Esophagus (tissue), 2 donors: ENCODE results near the gene S100A8. TPM values are rescaled to one million over a fixed set of nuclear protein-coding genes. Genes with fewer than 3 reads are reported as not detected.

Experiments used
- H3K27ac ChIP-seq, 2 donors: one replicate each; pipeline ENCODE4 v1.5.1; 2013; ENCODE audit warnings: low read depth in 2 of 2, mild to moderate bottlenecking in 2 of 2, inconsistent platforms in 1 of 2, low read length in 1 of 2, moderate library complexity in 1 of 2
- H3K27me3 ChIP-seq, 2 donors: one replicate each; pipeline ENCODE4 v1.6.1; 2013; ENCODE audit warnings: low read length in 2 of 2, control low read depth in 1 of 2, mild to moderate bottlenecking in 1 of 2; ENCODE audit not compliant: insufficient read depth in 2 of 2, control insufficient read depth in 1 of 2
- H3K36me3 ChIP-seq, 2 donors: one replicate each; pipeline ENCODE4 v1.6.1; 2013; ENCODE audit warnings: low read length in 1 of 2; ENCODE audit not compliant: control insufficient read depth in 2 of 2, insufficient read depth in 2 of 2
- H3K4me1 ChIP-seq, 2 donors: one replicate each; pipeline ENCODE4 v1.6.1; 2013; ENCODE audit warnings: low read length in 1 of 2; ENCODE audit not compliant: control insufficient read depth in 2 of 2, insufficient read depth in 2 of 2
- H3K4me3 ChIP-seq, 2 donors: one replicate each; pipeline ENCODE4 v1.5.1; 2013; ENCODE audit warnings: low read length in 2 of 2, mild to moderate bottlenecking in 2 of 2, low read depth in 1 of 2, moderate library complexity in 1 of 2
- H3K9me3 ChIP-seq, 2 donors: one replicate each; pipeline ENCODE4 v1.6.1; 2013; ENCODE audit warnings: mild to moderate bottlenecking in 2 of 2, low read depth in 1 of 2, low read length in 1 of 2, moderate library complexity in 1 of 2; ENCODE audit not compliant: control insufficient read depth in 2 of 2, insufficient read depth in 1 of 2
- WGBS, 2 donors: extraction: QIAGEN DNeasy Blood & Tissue Kit; methylation state at CpG; one replicate each; pipeline ENCODE4 v1.1.7; 2013; 5-methylcytosine and 5-hydroxymethylcytosine counted together
- polyA plus RNA-seq, 2 donors: library from polyadenylated mRNA; stranded (reverse); fragments of 200-250 nt; gene quantifications; one replicate each; pipeline ENCODE4 v1.2.3, GENCODE V29; 2013
- donor health status: healthy with polysubstance abuse.
- donor health status: Bipolar disorder and iron deficiency.

The S100A8 gene
- polyA plus RNA-seq, 2 donors, result 44,360 to 65,887 TPM

DNA sequence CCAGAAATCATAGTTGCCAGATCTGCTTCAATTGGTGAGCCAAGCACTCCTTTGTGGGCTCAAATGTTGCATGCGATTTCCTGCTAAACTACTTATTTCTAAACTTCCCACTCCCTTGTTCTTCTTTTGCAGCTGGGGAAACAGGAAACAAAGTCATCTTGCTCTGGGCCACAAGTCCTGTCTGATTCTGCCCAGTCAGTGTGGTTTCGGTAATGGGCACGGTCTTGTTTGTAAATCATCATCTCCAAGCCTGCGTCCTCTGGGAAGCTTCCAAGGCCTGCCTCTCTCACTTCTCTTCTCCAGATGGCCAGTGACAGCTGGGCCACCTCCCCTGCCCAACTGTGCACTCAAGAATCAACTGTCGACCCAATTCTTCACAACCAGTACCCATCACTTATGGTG, 4.4 kb downstream of the S100A8 start:
- 31 to 45% methylated on average over 5 of the region's 5 CpGs for WGBS, 2 donors
- Histone ChIP-seq H3K27ac (peak overlapping the region; percentile 80 to 90), H3K4me1 (peaks cover 0 to 11% of the 10 kb centered on the region in 2 donors), H3K4me3 (no peak overlapping the region), H3K36me3 (no peaks in the 10 kb centered on the region), H3K27me3 (no peaks in the 10 kb centered on the region), H3K9me3 (no peaks in the 10 kb centered on the region)

- Histone ChIP-seq H3K9me3 (peaks cover 0 to 3% of the 10 kb centered on the region in 2 donors), H3K36me3 (no peaks in the 10 kb centered on the region), H3K4me1 (peaks cover 0 to 8% of the 10 kb centered on the region in 2 donors), H3K4me3 (no peak overlapping the region), H3K27ac (peak overlapping the region; percentile 86 to 95), H3K27me3 (no peaks in the 10 kb centered on the region)
- 62 to 70% methylated on average over 4 of the region's 4 CpGs for WGBS, 2 donors
These were observed 5.8 kb downstream of the S100A8 start for GRCh38 chr1:153384958-153385580.

DNA sequence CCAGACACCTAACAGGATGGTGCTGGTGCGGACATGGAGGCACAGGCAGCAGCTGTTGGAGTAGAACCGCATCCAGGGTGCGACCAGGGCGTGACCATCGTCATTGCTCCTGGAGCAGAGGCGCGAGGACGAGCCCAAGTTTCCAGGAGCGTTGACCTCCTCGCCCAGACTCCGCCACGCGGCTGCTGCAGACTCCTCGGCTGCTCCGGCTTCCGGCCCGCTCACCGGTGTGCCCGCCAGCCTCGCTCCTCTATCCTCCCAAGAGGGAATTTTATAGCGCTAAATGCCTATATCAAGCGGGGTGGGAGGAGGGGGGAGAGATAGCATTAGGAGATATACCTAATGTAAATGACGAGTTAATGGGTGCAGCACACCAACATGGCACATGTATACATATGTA, 10.2 kb downstream of the S100A8 start:
- no peak overlapping the region for H3K27ac ChIP-seq
- H3K4me3 ChIP-seq, result no peak overlapping the region
- no peaks in the 10 kb centered on the region for H3K36me3 ChIP-seq
- peaks cover 0 to 12% of the 10 kb centered on the region in 2 donors for H3K4me1 ChIP-seq
- 89 to 93% methylated on average over 23 of the region's 23 CpGs for WGBS, 2 donors
- H3K27me3 ChIP-seq, result no peaks in the 10 kb centered on the region
- H3K9me3 ChIP-seq, result peaks cover 0 to 3% of the 10 kb centered on the region in 2 donors

DNA sequence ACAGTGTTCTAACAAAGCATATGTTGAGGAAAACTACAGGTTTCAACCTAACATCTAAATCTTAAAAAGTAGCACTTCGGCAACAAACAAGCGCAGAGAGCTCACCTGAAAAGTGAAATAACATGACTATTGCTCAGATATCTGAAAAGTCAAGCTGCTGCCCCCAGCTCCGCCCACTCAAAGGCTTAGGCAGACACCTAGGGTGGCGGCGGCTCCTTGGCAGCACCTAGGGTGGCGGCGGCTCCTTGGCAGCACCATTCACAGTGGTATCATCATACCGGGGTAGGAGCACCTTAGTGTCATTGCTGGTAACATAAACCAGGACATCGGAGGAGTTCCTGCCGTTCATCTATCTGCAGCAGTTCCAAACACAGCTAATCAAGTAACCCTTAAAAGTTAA, 11.3 kb downstream of the S100A8 start:
- 77 to 83% methylated on average over 10 of the region's 10 CpGs for WGBS, 2 donors
- Histone ChIP-seq H3K27ac (peak overlapping the region in 1 of 2 donors; percentile 14), H3K36me3 (no peaks in the 10 kb centered on the region), H3K9me3 (peaks cover 0 to 3% of the 10 kb centered on the region in 2 donors), H3K4me1 (peaks cover 0 to 10% of the 10 kb centered on the region in 2 donors), H3K4me3 (no peak overlapping the region), H3K27me3 (no peaks in the 10 kb centered on the region)

GRCh38 chr1:153375511-153375910, 15.4 kb downstream of the S100A8 start, which contains the start of gene S100A12:
Gene S100A12 (minus strand): TSS chr1:153375621. CDS start chr1:153374592, 1,029 bp downstream.
- 64 to 73% methylated on average over 1 of the region's 1 CpG for whole genome bisulfite sequencing, 2 donors
- Histone ChIP-seq H3K4me3 (no peak within 1 kb of the TSS), H3K27ac (peak within 1 kb of the TSS; percentile 85 to 93), H3K36me3 (no peaks in the 10 kb centered on the region), H3K4me1 (peaks cover 0 to 10% of the 10 kb centered on the region in 2 donors), H3K9me3 (peaks cover 0 to under 1% of the 10 kb centered on the region in 2 donors), H3K27me3 (no peaks in the 10 kb centered on the region)

- Histone ChIP-seq H3K9me3 (no peaks in the 10 kb centered on the region), H3K4me1 (peaks cover 0 to 7% of the 10 kb centered on the region in 2 donors), H3K27ac (peak overlapping the region; percentile 65 to 91), H3K36me3 (no peaks in the 10 kb centered on the region), H3K4me3 (no peak overlapping the region), H3K27me3 (no peaks in the 10 kb centered on the region)
- 41 to 60% methylated on average over 2 of the region's 2 CpGs for WGBS, 2 donors
These were observed 16.8 kb downstream of the S100A8 start for GRCh38 chr1:153374071-153374470.

- no peaks in the 10 kb centered on the region for H3K27me3 ChIP-seq
- H3K4me1 ChIP-seq, result peaks cover 0 to 13% of the 10 kb centered on the region in 2 donors
- peak overlapping the region; percentile 37 to 47 for H3K27ac ChIP-seq
- no peaks in the 10 kb centered on the region for H3K9me3 ChIP-seq
- H3K36me3 ChIP-seq, result no peaks in the 10 kb centered on the region
- H3K4me3 ChIP-seq, result no peak overlapping the region
- 76 to 91% methylated on average over 2 of the region's 2 CpGs for WGBS, 2 donors
These were observed 18.3 kb downstream of the S100A8 start for GRCh38 chr1:153372571-153372970.

DNA sequence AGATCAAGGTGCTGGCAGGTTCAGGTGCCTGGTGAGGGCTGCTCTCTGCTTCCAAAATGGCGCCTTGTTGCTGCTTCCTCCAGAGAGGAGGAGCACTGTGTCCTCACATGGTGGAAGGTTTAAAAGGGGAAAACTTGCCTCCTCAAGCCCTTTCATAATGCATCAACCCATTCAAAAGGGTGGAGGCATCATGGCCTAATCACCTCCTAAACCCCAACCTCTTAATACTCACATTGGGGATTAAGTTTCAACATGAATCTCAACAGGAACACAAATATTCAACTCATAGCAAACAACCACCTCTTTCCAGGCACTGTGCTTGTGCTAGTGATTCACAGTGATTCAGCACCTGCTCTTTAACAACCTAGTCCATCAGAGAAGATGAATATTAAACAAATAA, 19.6 kb downstream of the S100A8 start:
- Histone ChIP-seq H3K4me3 (no peak overlapping the region), H3K27me3 (no peaks in the 10 kb centered on the region), H3K36me3 (no peaks in the 10 kb centered on the region), H3K9me3 (no peaks in the 10 kb centered on the region), H3K27ac (peak overlapping the region; percentile 79 to 93), H3K4me1 (peaks cover 0 to 13% of the 10 kb centered on the region in 2 donors)
- WGBS, 2 donors, result 72 to 77% methylated on average over 1 of the region's 1 CpG

- Histone ChIP-seq H3K9me3 (no peaks in the 10 kb centered on the region), H3K36me3 (no peaks in the 10 kb centered on the region), H3K27me3 (no peaks in the 10 kb centered on the region), H3K4me1 (peaks cover 2 to 16% of the 10 kb centered on the region in 2 donors), H3K27ac (peak overlapping the region; percentile 67 to 79), H3K4me3 (no peak overlapping the region)
- WGBS, 2 donors, result 71 to 75% methylated on average over 3 of the region's 3 CpGs
These were observed 20.7 kb downstream of the S100A8 start for GRCh38 chr1:153370146-153370545.

- no peak overlapping the region for H3K27ac ChIP-seq
These were observed 22.4 kb downstream of the S100A8 start for GRCh38 chr1:153368495-153368894.

More at GRCh38 chr1:153368495-153368894, 22.4 kb downstream of the S100A8 start:
- Histone ChIP-seq H3K9me3 (no peaks in the 10 kb centered on the region), H3K4me3 (no peak overlapping the region), H3K36me3 (no peaks in the 10 kb centered on the region), H3K27me3 (no peaks in the 10 kb centered on the region), H3K4me1 (peaks cover 2 to 20% of the 10 kb centered on the region in 2 donors)
- 60 to 65% methylated on average over 2 of the region's 2 CpGs for WGBS, 2 donors
